GM12801 (cell line): Measurements from ENCODE around the gene PAM16.

Experiments
- CTCF ChIP-seq: IDR thresholded peaks from one replicate; pipeline ENCODE4 v1.5.1; 2011; ENCODE audit warnings: control low read depth; ENCODE audit not compliant: insufficient read length; ENCODE audit errors: extremely low read depth

PAM16 gene

GRCh38 chr16:4342866-4343744 is 8.0 kb downstream of the PAM16 start:
- no peak for TF ChIP-seq CTCF

- TF ChIP-seq CTCF = no peak
These were observed 9.9 kb downstream of the PAM16 start for GRCh38 chr16:4341250-4341649.

DNA sequence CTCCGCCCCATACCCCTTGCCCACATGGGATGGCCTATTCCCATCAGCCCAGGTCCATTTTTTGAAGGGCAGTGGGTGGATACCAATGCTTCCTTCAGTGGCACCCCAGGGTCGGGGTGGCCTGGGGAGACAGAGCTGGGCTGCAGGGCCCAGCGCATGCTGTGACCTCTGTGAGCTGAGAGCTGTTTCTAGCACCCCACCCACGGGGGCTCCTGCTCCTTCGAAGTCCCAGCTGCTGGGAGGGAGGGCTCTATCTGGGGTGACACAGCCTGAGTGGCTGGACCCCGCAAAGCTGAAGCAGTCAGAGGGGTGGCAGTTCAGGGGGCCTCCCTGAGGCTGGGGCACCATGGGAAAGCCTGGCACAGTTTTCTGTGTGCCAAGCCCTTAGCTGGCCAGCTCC is 10.7 kb downstream of the PAM16 start:
- no peak for TF ChIP-seq CTCF

- TF ChIP-seq CTCF = no peak
These were observed 11.2 kb downstream of the PAM16 start for GRCh38 chr16:4339909-4340308.

DNA sequence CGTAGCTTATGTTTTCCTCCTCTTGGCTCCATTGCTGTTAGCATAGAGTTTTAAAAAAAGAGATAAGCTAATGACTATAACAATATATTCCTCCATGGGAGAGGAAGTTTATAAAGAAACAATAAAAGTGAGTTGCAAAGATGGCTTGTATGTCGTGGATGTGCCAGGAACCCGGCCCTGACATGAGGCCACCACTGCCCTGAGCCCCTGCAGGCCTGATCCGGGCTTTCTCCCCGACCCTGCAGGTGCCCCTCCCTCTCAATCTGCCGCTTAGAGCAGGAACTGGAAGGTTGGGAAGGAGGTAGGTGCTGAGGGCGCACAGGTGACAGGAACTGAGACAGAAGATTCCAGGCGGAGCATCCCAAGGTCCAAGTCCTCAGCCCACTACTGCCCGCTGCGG is 11.7 kb downstream of the PAM16 start:
- TF ChIP-seq CTCF = no peak

DNA sequence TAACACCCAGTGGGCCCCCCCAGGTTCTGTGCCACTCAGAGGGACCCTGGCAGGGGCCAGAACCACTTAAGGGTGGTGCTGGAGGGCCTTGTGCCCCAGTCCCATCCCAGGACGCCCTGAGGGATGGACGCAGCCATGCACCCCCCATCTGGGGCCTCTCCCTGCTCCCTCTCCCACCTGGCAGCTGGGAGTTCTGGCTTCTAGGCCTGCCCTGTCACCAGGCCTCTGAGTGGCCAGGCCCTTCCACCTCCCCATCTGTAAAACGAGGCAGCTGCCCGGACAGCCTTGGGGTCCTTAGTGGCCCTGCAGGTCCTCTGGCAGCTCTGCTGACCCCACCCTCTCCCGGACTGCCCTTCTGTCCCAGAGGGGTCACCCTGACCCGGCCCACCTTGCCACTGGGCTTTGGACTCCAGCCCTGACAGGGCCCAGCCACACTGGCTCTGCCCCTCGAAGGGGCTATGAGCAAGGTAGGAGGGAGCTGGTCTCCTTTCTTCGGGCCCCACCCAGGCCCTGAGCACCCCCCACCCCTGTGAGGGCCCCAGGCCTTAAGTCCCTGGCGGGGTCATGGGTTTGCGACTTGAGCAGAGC is 12.3 kb downstream of the PAM16 start:
- no peak for TF ChIP-seq CTCF

- TF ChIP-seq CTCF = no peak
These were observed 13.0 kb downstream of the PAM16 start for GRCh38 chr16:4338125-4338582.
